A172 (cell line): Measurements from ENCODE around the gene CAPN1. TPM values are rescaled to one million over a fixed set of nuclear protein-coding genes. Genes with fewer than 3 reads are reported as not detected.

Experiments
- DNase-seq: peaks from one replicate; pipeline ENCODE4 v3.0.0-alpha.2; 2015; ENCODE audit warnings: low spot score
- total RNA-seq: library from RNA; depleted of rRNA; stranded (reverse); fragments of >200 nt; shearing (Covaris generic); gene quantifications from 2 replicates; pipeline ENCODE4 v1.2.3, GENCODE V29; 2014

The CAPN1 gene
- total RNA-seq, 1 experiment from 2014 or later = 156 TPM

GRCh38 chr11:65189191-65189590, 7.5 kb downstream of the CAPN1 start:
- DNase-seq = no peak

GRCh38 chr11:65194564-65194963, 12.8 kb downstream of the CAPN1 start:
- DNase-seq = no peak

- DNase-seq = no peak
Measured at GRCh38 chr11:65204143-65204542, 22.4 kb downstream of the CAPN1 start.

GRCh38 chr11:65204646-65205601, 23.2 kb downstream of the CAPN1 start:
- peak; percentile 30 for DNase-seq

- DNase-seq = no peak
Measured at GRCh38 chr11:65205602-65205967, 23.9 kb downstream of the CAPN1 start.

- DNase-seq = no peak
Measured at GRCh38 chr11:65206441-65206841, 24.7 kb downstream of the CAPN1 start.

GRCh38 chr11:65206901-65207300, 25.2 kb downstream of the CAPN1 start:
- no peak for DNase-seq

- DNase-seq = no peak
Measured at GRCh38 chr11:65207918-65208784, 26.4 kb downstream of the CAPN1 start.

- no peak for DNase-seq
Measured at GRCh38 chr11:65208785-65209710, 27.3 kb downstream of the CAPN1 start.

GRCh38 chr11:65209711-65210360, 28.1 kb downstream of the CAPN1 start:
- DNase-seq = no peak

GRCh38 chr11:65210361-65210731, 28.6 kb downstream of the CAPN1 start:
- no peak for DNase-seq

GRCh38 chr11:65210748-65211147, 29.0 kb downstream of the CAPN1 start:
- no peak for DNase-seq

- DNase-seq = no peak
Measured at GRCh38 chr11:65211293-65212105, 29.8 kb downstream of the CAPN1 start.

- DNase-seq = no peak
Measured at GRCh38 chr11:65212226-65212801, 30.6 kb downstream of the CAPN1 start.

GRCh38 chr11:65213322-65214211, 31.8 kb downstream of the CAPN1 start:
- DNase-seq = no peak

- DNase-seq = no peak
Measured at GRCh38 chr11:65214212-65214845, 32.6 kb downstream of the CAPN1 start.

GRCh38 chr11:65215441-65216076, 33.8 kb downstream of the CAPN1 start:
- no peak for DNase-seq

- DNase-seq = no peak
Measured at GRCh38 chr11:65216830-65217229, 35.1 kb downstream of the CAPN1 start.
